Right renal pelvis (tissue), 4 donors: ENCODE measurements around the gene CDC42EP1. TPM values are rescaled to one million over a fixed set of nuclear protein-coding genes. Genes with fewer than 3 reads are reported as not detected.
"Not testable (repeated sequence)": the region's sequence is repeated elsewhere in the genome, so short reads cannot be mapped to it uniquely, and the experiment has no call there.

Source experiments
- DNase-seq, 4 donors: peaks; one replicate each; pipeline ENCODE4 v3.0.0-alpha.2; 2013; ENCODE audit warnings: low read depth in 4 of 4, low spot score in 3 of 4, missing footprints in 1 of 4
- polyA plus RNA-seq, 4 donors: library from polyadenylated mRNA; unstranded; fragments of 120-200 nt; gene quantifications; one replicate each; pipeline ENCODE4 v1.2.1, GENCODE V29; 2013; ENCODE audit not compliant: insufficient read length in 4 of 4

Gene CDC42EP1
- polyA plus RNA-seq: 10 to 100 TPM; 44.6 to 59.2 (median 51.2) TPM

- no peak for DNase-seq
Observed at GRCh38 chr22:37559901-37560607, at the start of gene CDC42EP1. CDC42EP1 (plus strand) TSS chr22:37560480; CDS start chr22:37566350, 5,870 bp downstream.

GRCh38 chr22:37511395-37512104, 48.7 kb upstream of the CDC42EP1 start:
- DNase-seq: no peak

GRCh38 chr22:37514526-37515051, 45.7 kb upstream of the CDC42EP1 start:
- no peak for DNase-seq

- DNase-seq: no peak
Observed at GRCh38 chr22:37515901-37516300, 44.4 kb upstream of the CDC42EP1 start.

- no peak for DNase-seq
Observed at GRCh38 chr22:37516456-37516855, 43.8 kb upstream of the CDC42EP1 start.

GRCh38 chr22:37517826-37518450, 42.3 kb upstream of the CDC42EP1 start:
- no peak for DNase-seq

- no peak for DNase-seq
Observed at GRCh38 chr22:37518509-37519267, 41.6 kb upstream of the CDC42EP1 start.

GRCh38 chr22:37519268-37520195, 40.7 kb upstream of the CDC42EP1 start, which contains the start of gene CARD10:
CARD10 (minus strand) TSS chr22:37519415; CDS start chr22:37519200, 215 bp downstream.
- DNase-seq: no peak

- no peak for DNase-seq
Observed at GRCh38 chr22:37520776-37521191, 39.5 kb upstream of the CDC42EP1 start.

GRCh38 chr22:37521236-37521739, 39.0 kb upstream of the CDC42EP1 start:
- DNase-seq: no peak

GRCh38 chr22:37522482-37522881, 37.8 kb upstream of the CDC42EP1 start:
- DNase-seq: no peak

GRCh38 chr22:37525073-37525745, 35.1 kb upstream of the CDC42EP1 start:
- no peak for DNase-seq

GRCh38 chr22:37525746-37526350, 34.4 kb upstream of the CDC42EP1 start:
- no peak for DNase-seq

- no peak for DNase-seq
Observed at GRCh38 chr22:37526376-37526775, 33.9 kb upstream of the CDC42EP1 start.

- DNase-seq: not testable (repeated sequence)
Observed at GRCh38 chr22:37527081-37527752, 33.1 kb upstream of the CDC42EP1 start.

- not testable (repeated sequence) for DNase-seq
Observed at GRCh38 chr22:37527952-37528351, 32.3 kb upstream of the CDC42EP1 start.

- no peak for DNase-seq
Observed at GRCh38 chr22:37529652-37530345, 30.5 kb upstream of the CDC42EP1 start.
